ENCODE data around the gene CCDC154. TPM values are rescaled to one million over a fixed set of nuclear protein-coding genes. Genes with fewer than 3 reads are reported as not detected.

Gene CCDC154
- total RNA-seq, 4 donors from 2014 or later: 0.49 to 0.61 (median 0.52) TPM; not detected in 1

DNA sequence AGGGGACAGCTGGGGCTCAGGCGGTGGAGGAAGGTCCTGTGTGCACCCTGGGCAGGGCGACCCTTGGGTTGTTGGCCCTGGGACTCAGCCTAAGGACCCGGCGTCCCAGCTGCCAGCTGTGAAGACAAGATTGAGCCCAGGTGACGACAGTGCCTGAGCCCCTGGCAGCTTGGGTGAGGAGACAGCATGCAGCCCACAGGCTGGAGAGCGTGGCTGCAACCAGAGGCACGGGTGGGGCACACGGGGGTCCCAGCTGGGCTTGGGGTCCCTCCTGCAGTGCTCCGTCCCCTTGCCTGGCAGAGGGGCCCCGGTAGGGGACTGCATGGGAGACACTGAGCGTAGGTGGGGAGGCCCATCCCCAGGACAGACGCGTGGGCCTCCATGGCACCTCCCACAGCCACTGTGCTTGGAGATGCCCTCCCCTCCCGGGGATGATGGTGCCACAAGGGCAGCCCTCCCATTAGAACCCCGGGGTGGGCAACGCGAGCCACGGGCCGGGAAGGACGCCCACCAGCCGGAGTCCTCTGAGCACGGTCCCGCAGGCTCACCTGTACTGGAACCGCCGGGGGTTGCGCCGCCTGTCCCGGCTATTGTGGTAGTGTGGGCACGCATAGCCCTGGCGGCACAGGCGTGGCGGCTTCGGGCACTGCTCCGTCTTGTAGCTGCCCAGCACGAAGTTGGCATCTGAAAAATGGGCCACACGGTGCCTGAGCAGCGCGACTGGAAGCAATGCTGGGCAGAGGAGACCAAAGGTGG is 45.4 kb downstream of the CCDC154 start:
- no peak for DNase-seq (ENCODE audit: low spot score in 2 of 2)
- H3K4me3 ChIP-seq (ENCODE audit: low read depth, poor library complexity, severe bottlenecking): no peak overlapping the region
- TF ChIP-seq POLR2A (IDR thresholded peaks at IDR 0.05): no peak
- TF ChIP-seq, protein P1, sequence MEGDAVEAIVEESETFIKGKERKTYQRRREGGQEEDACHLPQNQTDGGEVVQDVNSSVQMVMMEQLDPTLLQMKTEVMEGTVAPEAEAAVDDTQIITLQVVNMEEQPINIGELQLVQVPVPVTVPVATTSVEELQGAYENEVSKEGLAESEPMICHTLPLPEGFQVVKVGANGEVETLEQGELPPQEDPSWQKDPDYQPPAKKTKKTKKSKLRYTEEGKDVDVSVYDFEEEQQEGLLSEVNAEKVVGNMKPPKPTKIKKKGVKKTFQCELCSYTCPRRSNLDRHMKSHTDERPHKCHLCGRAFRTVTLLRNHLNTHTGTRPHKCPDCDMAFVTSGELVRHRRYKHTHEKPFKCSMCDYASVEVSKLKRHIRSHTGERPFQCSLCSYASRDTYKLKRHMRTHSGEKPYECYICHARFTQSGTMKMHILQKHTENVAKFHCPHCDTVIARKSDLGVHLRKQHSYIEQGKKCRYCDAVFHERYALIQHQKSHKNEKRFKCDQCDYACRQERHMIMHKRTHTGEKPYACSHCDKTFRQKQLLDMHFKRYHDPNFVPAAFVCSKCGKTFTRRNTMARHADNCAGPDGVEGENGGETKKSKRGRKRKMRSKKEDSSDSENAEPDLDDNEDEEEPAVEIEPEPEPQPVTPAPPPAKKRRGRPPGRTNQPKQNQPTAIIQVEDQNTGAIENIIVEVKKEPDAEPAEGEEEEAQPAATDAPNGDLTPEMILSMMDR (IDR thresholded peaks at IDR 0.05): no peak
- 95 to 97% methylated on average over 29 to 38 of the region's 38 CpGs for WGBS, 2 donors
- intact Hi-C loops (cut with DNase I; ENCODE audit: low total_unique reads): no loop called here

DNA sequence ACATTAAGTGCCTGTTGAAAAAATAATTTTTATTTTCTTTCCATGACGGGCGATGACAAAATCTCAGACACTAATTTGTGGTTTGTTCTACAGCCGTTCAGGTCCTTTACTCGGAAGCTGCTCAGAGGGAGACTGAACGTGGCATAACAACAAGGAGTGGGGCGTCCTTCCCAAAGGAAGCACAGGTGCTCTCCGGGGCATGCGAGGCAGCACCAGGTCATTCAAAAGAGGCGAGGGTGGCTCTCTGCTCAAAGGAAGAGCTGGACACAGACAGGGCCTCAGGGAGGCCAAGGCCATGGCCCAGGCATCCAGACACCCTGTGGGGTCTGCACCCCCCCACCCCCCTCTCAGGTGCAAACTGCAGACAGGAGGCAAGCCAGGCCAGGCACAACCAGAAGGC is 46.0 kb downstream of the CCDC154 start:
- TF ChIP-seq, protein P1 (IDR thresholded peaks at IDR 0.05): no peak
- no peak for TF ChIP-seq POLR2A (IDR thresholded peaks at IDR 0.05)
- 94% methylated on average over 9 of the region's 9 CpGs for WGBS, 2 donors
- intact Hi-C loops (cut with DNase I; ENCODE audit: low total_unique reads): no loop called here
- no peak overlapping the region for H3K4me3 ChIP-seq (ENCODE audit: low read depth, poor library complexity, severe bottlenecking)
- DNase-seq (ENCODE audit: low spot score in 2 of 2): no peak

DNA sequence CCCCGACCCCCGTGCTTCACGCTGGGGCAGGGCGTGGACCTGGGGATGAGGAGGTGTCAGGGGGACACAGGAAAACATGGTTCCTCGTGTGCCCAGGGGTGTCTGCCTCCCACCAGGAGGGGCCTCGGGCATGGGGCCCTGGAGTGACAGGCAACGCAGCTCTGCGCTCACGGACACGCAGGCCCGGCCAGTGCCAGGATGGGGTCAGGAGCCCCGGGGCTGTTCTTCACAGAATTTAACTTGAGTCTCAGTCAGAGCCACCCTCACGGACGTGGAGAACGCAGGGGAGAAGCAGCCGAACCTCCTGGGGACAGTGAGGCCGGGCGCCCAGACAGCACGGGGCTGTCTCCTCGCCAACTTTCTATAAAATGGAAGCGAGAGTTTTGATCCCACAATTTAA is 46.6 kb downstream of the CCDC154 start:
- no peak overlapping the region for H3K4me3 ChIP-seq (ENCODE audit: low read depth, poor library complexity, severe bottlenecking)
- intact Hi-C loops (cut with DNase I; ENCODE audit: low total_unique reads): no loop called here
- DNase-seq (ENCODE audit: low spot score in 2 of 2): no peak
- WGBS, 2 donors: 92 to 95% methylated on average over 21 of the region's 21 CpGs
- TF ChIP-seq, protein P1 (IDR thresholded peaks at IDR 0.05): no peak
- TF ChIP-seq POLR2A (IDR thresholded peaks at IDR 0.05): no peak

DNA sequence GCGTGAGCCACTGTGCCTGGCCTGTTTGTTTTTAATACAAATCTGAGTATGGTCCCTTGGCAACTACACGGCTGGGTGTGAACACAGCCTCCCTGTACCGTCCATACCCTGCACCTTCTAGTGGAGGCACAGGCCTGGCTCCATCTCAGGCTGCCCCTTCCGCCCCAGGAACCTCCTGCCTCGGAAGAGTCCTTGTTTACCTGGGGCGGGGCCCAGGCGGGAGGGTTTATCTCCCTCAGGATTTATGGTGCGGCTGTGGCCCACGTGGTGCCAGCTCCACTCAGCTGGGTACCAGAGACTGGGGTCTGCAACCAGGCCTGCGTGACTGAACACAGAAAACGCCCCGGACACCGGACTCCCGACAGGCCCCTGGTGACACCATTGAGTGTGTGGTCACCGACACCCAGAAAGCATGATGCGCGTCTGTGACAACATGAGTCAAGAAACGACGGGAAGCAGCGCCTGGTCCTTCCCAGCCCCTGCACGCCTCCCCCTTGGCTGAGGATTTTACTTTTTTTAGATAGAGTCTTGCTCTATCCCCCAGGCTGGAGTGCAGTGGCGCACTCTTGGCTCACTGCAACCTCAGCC is 48.8 kb downstream of the CCDC154 start:
- no peak overlapping the region for H3K4me3 ChIP-seq (ENCODE audit: low read depth, poor library complexity, severe bottlenecking)
- TF ChIP-seq POLR2A (IDR thresholded peaks at IDR 0.05): no peak
- TF ChIP-seq, protein P1 (IDR thresholded peaks at IDR 0.05): no peak
- intact Hi-C loops (cut with DNase I; ENCODE audit: low total_unique reads): no loop called here
- 88 to 93% methylated on average over 17 to 20 of the region's 22 CpGs for WGBS, 2 donors
- DNase-seq (ENCODE audit: low spot score in 2 of 2): no peak

DNA sequence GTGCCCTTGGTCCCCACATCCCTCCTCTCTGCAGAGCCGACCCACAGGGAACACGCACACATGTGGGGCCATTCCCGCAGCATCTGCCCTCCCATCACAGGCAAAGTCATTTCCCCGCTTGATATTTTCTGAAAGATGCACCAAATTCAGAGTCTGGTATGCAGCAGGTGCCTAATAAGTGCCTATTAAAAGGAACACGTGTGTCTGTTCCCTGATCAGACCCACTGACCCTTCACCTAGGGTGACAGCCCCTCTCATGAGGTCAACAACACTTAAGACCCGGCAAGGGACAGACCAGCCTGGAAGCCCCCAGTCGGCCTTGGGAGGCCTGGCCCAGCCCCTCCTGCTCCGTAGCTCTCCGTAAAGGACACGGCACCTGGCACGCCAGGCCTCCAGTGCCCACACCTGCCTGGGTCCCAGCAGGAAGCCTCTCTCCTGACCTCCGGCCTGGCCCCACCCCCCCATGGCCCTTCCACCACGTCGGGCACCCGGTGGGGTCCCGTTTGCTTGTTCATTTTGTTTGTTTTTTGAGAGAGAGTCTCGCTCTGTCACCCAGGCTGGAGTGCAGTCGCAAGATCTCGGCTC is 49.9 kb downstream of the CCDC154 start:
- H3K4me3 ChIP-seq (ENCODE audit: low read depth, poor library complexity, severe bottlenecking): no peak overlapping the region
- TF ChIP-seq POLR2A (IDR thresholded peaks at IDR 0.05): no peak
- TF ChIP-seq, protein P1 (IDR thresholded peaks at IDR 0.05): no peak
- intact Hi-C loops (cut with DNase I; ENCODE audit: low total_unique reads): no loop called here
- WGBS, 2 donors: 92% methylated on average over 19 of the region's 19 CpGs
- DNase-seq (ENCODE audit: low spot score in 2 of 2): no peak
